Transverse colon (tissue), 3 donors: ENCODE measurements around the gene EME2.

Experiments
- CTCF ChIP-seq, 5 experiments: fragments of 200-600 bp in 3 of 5; fragments of 450-650 bp in 2 of 5; sonication (generic) in 3 of 5; IDR thresholded peaks; 1 replicate in 2 of 5; 2 replicates in 3 of 5; pipeline ENCODE4 v1.5.1; 2016 to 2017; ENCODE audit warnings: antibody characterized with exemption in 5 of 5, inconsistent platforms in 3 of 5, mild to moderate bottlenecking in 2 of 5, moderate library complexity in 1 of 5
- POLR2A ChIP-seq: fragments of 450-650 bp; IDR thresholded peaks from one replicate; pipeline ENCODE4 v1.6.1; 2016; ENCODE audit warnings: antibody characterized with exemption, mild to moderate bottlenecking, moderate library complexity

DNA sequence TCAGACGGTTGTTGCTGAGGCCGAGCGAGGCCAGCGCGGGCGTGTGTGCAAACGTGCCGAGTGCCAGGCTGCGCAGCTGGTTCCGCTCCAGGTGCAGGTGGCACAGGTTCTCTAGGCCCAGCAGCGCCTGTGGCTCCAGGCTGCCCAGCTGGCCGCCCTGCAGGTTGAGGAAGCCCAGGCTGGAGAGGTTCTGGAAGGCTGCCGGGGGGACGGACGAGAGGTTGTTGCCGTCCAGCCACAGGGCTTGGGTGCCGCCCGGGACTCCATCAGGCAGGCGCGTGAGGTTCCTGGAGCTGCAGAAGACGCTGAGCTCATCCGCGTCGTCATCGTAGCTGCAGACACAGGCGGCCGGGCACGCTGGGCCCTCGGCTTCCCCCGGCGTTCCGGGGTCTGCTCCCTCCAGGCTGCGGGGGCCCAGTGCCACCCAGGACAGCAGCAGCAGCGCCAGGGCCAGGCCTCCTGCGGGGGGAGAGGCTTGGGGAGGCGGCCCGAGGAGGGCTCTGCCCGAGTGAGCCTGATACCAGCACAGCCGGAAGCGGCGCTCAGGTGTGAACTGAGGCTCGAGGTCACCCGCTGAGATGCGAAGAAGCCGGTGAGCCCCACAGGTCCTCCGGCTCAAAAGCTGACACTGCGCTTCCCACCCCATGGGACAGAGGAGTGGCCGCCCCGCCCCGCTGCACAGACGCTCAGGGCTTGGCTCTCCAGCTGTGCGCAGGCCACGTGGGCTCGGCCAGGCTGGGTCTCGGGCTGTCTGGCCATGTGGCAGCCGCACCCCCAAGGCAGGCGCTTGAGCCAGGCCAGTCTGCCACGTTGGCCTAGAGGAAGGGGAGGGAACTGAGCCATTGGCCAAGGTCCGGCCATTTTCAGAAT lies 19.6 kb downstream of the EME2 start:
- TF ChIP-seq POLR2A: no peak
- no peak for TF ChIP-seq CTCF (IDR thresholded peaks at IDR 0.05)
